OCI-LY7 (cell line): ENCODE measurements around the gene ANGPTL7. TPM values are rescaled to one million over a fixed set of nuclear protein-coding genes. Genes with fewer than 3 reads are reported as not detected.
A peak's percentile ranks its signal among the peaks of the same experiment; 100 is the strongest.

Experiments
- BruUV-seq: library from RNA; stranded (reverse); fragments of 400-500 nt; replicated peaks from 2 replicates; lab custom pipeline; 2021; lab: Mats Ljungman, UMichigan
- CTCF ChIA-PET: fragments of 300-600 bp; sonication (Branson Sonifier 250); formaldehyde crosslinking; loops from one replicate; lab custom pipeline; 2022; ENCODE audit warnings: antibody characterized with exemption; ENCODE audit not compliant: unreplicated experiment; lab: Charles Lee
- POLR2A ChIA-PET: fragments of 300-600 bp; sonication (Branson Sonifier 250); formaldehyde crosslinking; loops from one replicate; lab custom pipeline; 2022; ENCODE audit warnings: antibody characterized with exemption; lab: Charles Lee
- DNase-seq: peaks from one replicate; pipeline ENCODE4 v3.0.0-alpha.2; 2015; ENCODE audit warnings: low spot score
- H2AFZ ChIP-seq: fragments of 200-600 bp; sonication (generic), shearing (Covaris generic); 2 replicates; pipeline ENCODE4 v1.6.1; 2014; ENCODE audit warnings: mild to moderate bottlenecking, antibody characterized with exemption, low read length, moderate library complexity
- H3K27ac ChIP-seq: fragments of 200-600 bp; sonication (generic); 2 replicates; pipeline ENCODE4 v1.5.1; 2014; ENCODE audit warnings: mixed run types, low read depth, mild to moderate bottlenecking, moderate library complexity, low read length, inconsistent platforms; ENCODE audit not compliant: poor library complexity, severe bottlenecking
- H3K36me3 ChIP-seq: fragments of 200-600 bp; sonication (generic); 2 replicates; pipeline ENCODE4 v1.6.1; 2014; ENCODE audit warnings: mild to moderate bottlenecking, antibody characterized with exemption, low read length, moderate library complexity, mixed read lengths; ENCODE audit not compliant: insufficient read depth
- H3K4me1 ChIP-seq: fragments of 200-600 bp; sonication (generic); 2 replicates; pipeline ENCODE4 v1.5.1; 2014; ENCODE audit warnings: mild to moderate bottlenecking, low read length; ENCODE audit not compliant: insufficient read depth, poor library complexity, severe bottlenecking
- H3K4me2 ChIP-seq: fragments of 200-600 bp; sonication (generic); 2 replicates; pipeline ENCODE4 v1.6.1; 2014; ENCODE audit warnings: mild to moderate bottlenecking, low read length
- H3K4me3 ChIP-seq: fragments of 200-600 bp; sonication (generic); 2 replicates; pipeline ENCODE4 v1.5.1; 2014; ENCODE audit warnings: mild to moderate bottlenecking, low read depth, low read length; ENCODE audit not compliant: poor library complexity, severe bottlenecking
- H3K79me2 ChIP-seq: fragments of 200-600 bp; sonication (generic); 2 replicates; pipeline ENCODE4 v1.6.1; 2016; ENCODE audit warnings: low read depth, mild to moderate bottlenecking, low read length, moderate library complexity, mixed read lengths; ENCODE audit not compliant: insufficient read depth
- H3K9me2 ChIP-seq: fragments of 200-600 bp; sonication (generic); 2 replicates; pipeline ENCODE4 v1.6.1; 2016; ENCODE audit warnings: mild to moderate bottlenecking, low read length, mixed read lengths; ENCODE audit not compliant: insufficient read depth
- H3K9me3 ChIP-seq: fragments of 200-600 bp; sonication (generic); 2 replicates; pipeline ENCODE4 v1.6.1; 2014; ENCODE audit warnings: mild to moderate bottlenecking, mixed run types, low read length, mixed read lengths
- H4K20me1 ChIP-seq: fragments of 200-600 bp; sonication (generic); 2 replicates; pipeline ENCODE4 v1.6.1; 2014; ENCODE audit warnings: mild to moderate bottlenecking, antibody characterized with exemption, low read length, moderate library complexity, mixed read lengths; ENCODE audit not compliant: insufficient read depth
- CTCF ChIP-seq: fragments of 200-600 bp; sonication (generic); conservative IDR thresholded peaks from 2 replicates; pipeline ENCODE4 v1.5.1; 2014; ENCODE audit warnings: mild to moderate bottlenecking, antibody characterized with exemption, low read length, moderate library complexity, mixed read lengths
- EZH2phosphoT487 ChIP-seq: fragments of 200-600 bp; sonication (generic); IDR thresholded peaks from 2 replicates; pipeline ENCODE4 v1.6.1; 2018; ENCODE audit warnings: low read depth, borderline replicate concordance, mild to moderate bottlenecking, mixed run types, antibody characterized with exemption, low read length, moderate library complexity, mixed read lengths
- intact Hi-C: fragments of 100-400 bp; cut with micrococcal nuclease; formaldehyde crosslinking; loops from one replicate; pipeline ENCODE4 v1.10.0; 2022; ENCODE audit not compliant: unreplicated experiment
- total RNA-seq, 2 experiments: library from RNA; depleted of rRNA in 1 of 2; stranded (reverse); fragments of >200 nt in 1 of 2; shearing (Covaris generic) in 1 of 2; gene quantifications; 2 replicates each; pipeline ENCODE4 v1.2.3, GENCODE V29; 2014 to 2022

The ANGPTL7 gene
- total RNA-seq, 2 experiments from 2014 or later: not detected

- H3K27ac ChIP-seq: no peak overlapping the region
- no peak for DNase-seq
- H4K20me1 ChIP-seq: no peaks in the 10 kb centered on the region
- ChIA-PET CTCF (no interaction called here), POLR2A (interaction anchor here (1.2 kb wide), 1 partner anchor 9 kb away, joined by 3 read pairs; no protein-coding TSS in a partner anchor)
- H3K9me2 ChIP-seq: no peaks in the 10 kb centered on the region
- no peak overlapping the region for H3K4me2 ChIP-seq
- no peaks in the 10 kb centered on the region for H3K4me1 ChIP-seq
- BruUV-seq: no TSS peak
- peaks cover 98% of the 10 kb centered on the region for H3K36me3 ChIP-seq
- no peak overlapping the region for H2AFZ ChIP-seq
- H3K9me3 ChIP-seq: no peaks in the 10 kb centered on the region
- no peak overlapping the region for H3K4me3 ChIP-seq
- H3K79me2 ChIP-seq: no peaks in the 10 kb centered on the region
- intact Hi-C loops: no loop called here
- no peak for TF ChIP-seq EZH2phosphoT487
These were observed 26.3 kb downstream of the ANGPTL7 start for GRCh38 chr1:11215381-11216005.

GRCh38 chr1:11216074-11216473 lies 26.9 kb downstream of the ANGPTL7 start:
- H3K79me2 ChIP-seq: no peaks in the 10 kb centered on the region
- H3K9me2 ChIP-seq: no peaks in the 10 kb centered on the region
- no peak overlapping the region for H3K4me3 ChIP-seq
- BruUV-seq: no TSS peak
- H3K4me2 ChIP-seq: no peak overlapping the region
- TF ChIP-seq EZH2phosphoT487: no peak
- TF ChIP-seq CTCF: no peak
- no peak overlapping the region for H3K27ac ChIP-seq
- POLR2A ChIA-PET: interaction anchor here (1.2 to 1.4 kb wide), 2 partner anchors 9 to 13 kb away, joined by 3 to 4 read pairs; no protein-coding TSS in a partner anchor
- no peak for DNase-seq
- CTCF ChIA-PET: no interaction called here
- H4K20me1 ChIP-seq: no peaks in the 10 kb centered on the region
- peaks cover 95% of the 10 kb centered on the region for H3K36me3 ChIP-seq
- H2AFZ ChIP-seq: no peak overlapping the region
- intact Hi-C loops: no loop called here
- no peaks in the 10 kb centered on the region for H3K9me3 ChIP-seq
- H3K4me1 ChIP-seq: no peaks in the 10 kb centered on the region

GRCh38 chr1:11227106-11228077 lies 38.2 kb downstream of the ANGPTL7 start:
- intact Hi-C loops: no loop called here
- BruUV-seq: no TSS peak
- peaks cover 87% of the 10 kb centered on the region for H3K36me3 ChIP-seq
- DNase-seq: peak; percentile 73
- no peaks in the 10 kb centered on the region for H3K9me3 ChIP-seq
- TF ChIP-seq CTCF: no peak
- TF ChIP-seq EZH2phosphoT487: no peak
- H3K4me1 ChIP-seq: peaks cover 51% of the 10 kb centered on the region
- peak overlapping the region; percentile 56 for H3K4me2 ChIP-seq
- ChIA-PET CTCF (no interaction called here), POLR2A (interaction anchor here (0.6 to 2.2 kb wide), 5 partner anchors 14 to 1117 kb away, joined by 3 to 10 read pairs (median 4); partner anchors contain the start of gene MTOR)
- no peaks in the 10 kb centered on the region for H3K9me2 ChIP-seq
- H3K4me3 ChIP-seq: peak overlapping the region; percentile 33
- H3K79me2 ChIP-seq: peaks cover 26% of the 10 kb centered on the region; the same call in 1 of the 2 replicates
- no peak overlapping the region for H2AFZ ChIP-seq
- peak overlapping the region; percentile 86 for H3K27ac ChIP-seq
- no peaks in the 10 kb centered on the region for H4K20me1 ChIP-seq
